NCI-H2196 (cell line): ENCODE measurements around the gene C17orf107.
A peak's percentile ranks its signal among the peaks of the same experiment; 100 is the strongest.
"Not testable (repeated sequence)": the region's sequence is repeated elsewhere in the genome, so short reads cannot be mapped to it uniquely, and the experiment has no call there.

Experiments used
- DNase-seq: peaks from one replicate; lab custom pipeline; 2025; ENCODE audit not compliant: unreplicated experiment; lab: John Stamatoyannopoulos, UW

The C17orf107 gene

GRCh38 chr17:4900231-4901107 lies 1.1 kb downstream of the C17orf107 start:
- DNase-seq, result no peak

GRCh38 chr17:4901108-4901647 lies 1.8 kb downstream of the C17orf107 start:
- no peak for DNase-seq

DNA sequence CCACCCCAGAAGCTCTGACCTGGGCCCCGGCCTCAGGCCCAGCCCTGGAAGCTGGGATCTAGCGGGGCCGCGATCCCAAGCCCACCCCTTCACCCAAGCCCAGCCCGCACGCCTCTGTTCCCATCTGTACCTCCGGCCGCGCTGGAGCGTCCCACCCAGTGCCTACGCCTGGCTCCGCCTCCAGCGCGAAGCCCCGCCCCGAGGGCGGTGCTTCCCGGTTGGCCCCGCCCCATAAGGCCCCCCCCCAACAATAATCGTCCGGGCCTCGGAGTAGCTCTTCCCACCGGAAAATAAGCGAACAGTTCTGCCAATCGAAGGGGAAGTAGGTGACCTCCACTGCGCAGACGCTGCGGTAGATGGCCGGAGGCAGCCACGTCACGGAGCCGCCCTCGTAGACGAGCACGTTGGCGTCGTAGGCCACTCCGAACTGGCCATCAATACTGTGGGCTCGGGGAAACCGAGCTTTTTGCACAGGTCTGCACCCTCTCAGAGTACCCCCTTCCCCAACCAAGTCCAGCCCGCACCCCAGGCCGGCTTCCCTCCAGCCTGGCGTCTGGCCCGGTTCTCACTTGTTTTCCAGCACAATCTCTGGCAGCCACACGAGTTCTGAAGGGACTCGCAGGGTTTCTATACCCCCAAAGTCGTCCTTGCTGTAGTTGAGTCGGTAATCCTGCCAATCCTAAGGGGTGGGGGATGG lies 2.5 kb downstream of the C17orf107 start:
- DNase-seq, result no peak

DNA sequence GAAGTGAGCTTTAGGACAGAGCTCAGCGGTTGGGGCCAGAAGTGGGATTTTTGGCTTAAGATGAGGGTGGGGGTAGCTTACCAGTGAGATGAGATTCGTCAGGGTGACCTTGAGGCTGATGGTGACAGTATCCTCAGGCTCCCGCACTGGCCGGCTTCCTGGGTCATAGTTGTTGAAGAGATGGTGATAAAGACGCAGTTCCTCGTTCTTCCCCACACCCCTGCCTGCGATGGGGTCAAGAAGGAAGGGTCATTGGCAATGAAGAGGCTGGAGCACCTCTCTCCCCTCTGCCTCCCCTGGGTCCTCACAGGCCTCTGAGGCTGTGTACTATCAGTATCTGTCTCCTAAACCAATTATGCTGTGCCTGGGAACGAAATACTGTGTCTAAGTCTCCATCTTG lies 3.2 kb downstream of the C17orf107 start:
- no peak for DNase-seq

- peak; percentile 66 for DNase-seq
Measured at GRCh38 chr17:4903051-4903818, 3.9 kb downstream of the C17orf107 start, which contains the start of gene CHRNE. TSS of gene CHRNE (minus strand) at chr17:4903098. CDS start at chr17:4903063, 35 bp downstream.

DNA sequence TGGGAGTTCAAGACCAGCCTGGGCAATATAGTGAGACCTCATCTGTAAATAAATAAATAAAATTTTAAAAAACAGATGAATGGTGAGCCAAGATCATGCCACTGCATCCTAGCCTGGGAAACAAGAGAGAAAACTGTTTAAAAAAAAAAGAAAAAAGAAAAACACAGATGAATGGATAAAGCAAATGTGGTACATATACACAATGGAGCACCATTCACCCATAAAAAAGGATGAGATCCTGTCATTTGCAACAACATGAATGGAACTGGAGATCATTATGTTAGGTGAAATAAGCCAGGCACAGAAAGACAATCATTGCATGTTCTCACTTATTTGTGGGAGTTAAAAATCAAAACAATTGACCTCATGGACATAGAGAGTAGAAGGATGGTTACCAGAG lies 7.3 kb downstream of the C17orf107 start:
- DNase-seq, result not testable (repeated sequence)

DNA sequence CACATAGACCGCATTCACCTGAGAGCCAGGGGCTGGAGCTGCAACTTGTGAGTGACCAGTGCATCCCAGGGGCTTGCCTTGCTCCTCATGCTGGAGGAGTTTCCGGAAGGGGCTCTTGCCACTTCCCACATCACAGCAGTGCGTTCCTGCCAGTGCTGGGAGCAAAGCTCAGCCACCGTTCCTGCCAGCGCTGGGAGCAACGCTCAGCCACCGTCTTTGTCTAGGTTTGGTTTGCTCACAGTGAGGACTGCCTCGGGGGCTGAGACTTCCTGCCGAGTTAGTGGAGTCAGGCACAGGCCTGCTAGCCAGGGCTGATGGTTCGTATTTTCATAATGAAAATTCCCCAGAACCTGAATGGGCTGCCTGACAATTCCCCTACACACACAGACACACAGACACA lies 9.0 kb downstream of the C17orf107 start:
- no peak for DNase-seq

GRCh38 chr17:4908711-4909496 lies 9.6 kb downstream of the C17orf107 start:
- DNase-seq, result peak; percentile 72

- no peak for DNase-seq
Measured at GRCh38 chr17:4913994-4914393, 14.7 kb downstream of the C17orf107 start.

GRCh38 chr17:4914551-4914950 lies 15.2 kb downstream of the C17orf107 start:
- DNase-seq, result not testable (repeated sequence)

- DNase-seq, result no peak
Measured at GRCh38 chr17:4919511-4920047, 20.2 kb downstream of the C17orf107 start.

DNA sequence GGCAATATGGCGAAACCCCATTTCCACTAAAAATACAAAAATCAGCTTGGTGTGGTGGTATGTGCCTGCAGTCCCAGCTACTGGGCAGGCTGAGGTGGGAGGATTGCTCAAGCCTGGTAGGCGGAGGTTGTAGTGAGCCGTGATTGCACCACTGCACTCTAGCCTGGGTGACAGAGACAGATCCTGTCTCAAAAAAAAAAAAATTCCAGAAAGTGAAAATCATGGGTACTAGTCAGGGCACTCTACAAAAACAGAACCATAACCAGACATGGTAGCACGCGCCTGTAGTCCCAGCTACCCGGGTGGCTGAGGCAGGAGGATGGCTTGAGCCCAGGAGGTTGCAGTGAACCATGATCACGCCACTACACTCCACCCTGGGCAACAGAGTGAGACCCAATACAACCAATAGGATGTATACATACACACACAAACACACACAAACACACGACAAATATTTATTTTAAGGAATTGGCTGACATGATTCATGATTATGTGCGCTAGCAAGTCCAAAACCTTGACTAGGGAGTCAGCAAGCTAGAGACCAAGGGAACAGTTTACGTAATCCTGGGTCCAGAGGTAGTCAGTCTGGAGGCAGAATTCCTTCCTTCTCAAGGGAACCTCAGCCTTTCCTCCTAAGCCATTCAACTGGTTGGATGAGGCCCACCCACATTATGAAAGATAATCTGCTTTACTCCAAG lies 21.2 kb downstream of the C17orf107 start:
- no peak for DNase-seq

- no peak for DNase-seq
Measured at GRCh38 chr17:4921320-4921719, 22.0 kb downstream of the C17orf107 start.

GRCh38 chr17:4926577-4927335 lies 27.4 kb downstream of the C17orf107 start:
- not testable (repeated sequence) for DNase-seq

DNA sequence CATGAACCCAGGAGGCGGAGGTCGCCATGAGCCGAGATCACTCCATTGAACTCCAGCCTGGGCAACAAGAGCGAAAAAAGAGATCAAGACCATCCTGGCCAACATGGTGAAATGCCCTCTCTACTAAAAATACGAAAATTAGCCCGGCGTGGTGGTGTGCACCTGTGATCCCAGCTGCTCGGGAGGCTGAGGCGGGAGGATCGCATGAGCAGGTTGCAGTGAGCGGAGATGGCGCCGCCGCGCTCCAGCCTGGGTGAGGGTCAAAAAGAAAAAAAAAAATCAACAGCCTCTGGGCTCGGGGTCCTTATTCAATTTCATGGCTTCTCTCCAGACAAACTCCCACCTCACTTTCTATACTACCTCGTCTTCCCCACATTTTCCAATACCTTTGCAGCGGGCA lies 29.5 kb downstream of the C17orf107 start:
- DNase-seq, result no peak

- no peak for DNase-seq
Measured at GRCh38 chr17:4931963-4932362, 32.6 kb downstream of the C17orf107 start, which contains the start of gene GP1BA. TSS of gene GP1BA (plus strand) at chr17:4932277. CDS start at chr17:4932605, 328 bp downstream.

DNA sequence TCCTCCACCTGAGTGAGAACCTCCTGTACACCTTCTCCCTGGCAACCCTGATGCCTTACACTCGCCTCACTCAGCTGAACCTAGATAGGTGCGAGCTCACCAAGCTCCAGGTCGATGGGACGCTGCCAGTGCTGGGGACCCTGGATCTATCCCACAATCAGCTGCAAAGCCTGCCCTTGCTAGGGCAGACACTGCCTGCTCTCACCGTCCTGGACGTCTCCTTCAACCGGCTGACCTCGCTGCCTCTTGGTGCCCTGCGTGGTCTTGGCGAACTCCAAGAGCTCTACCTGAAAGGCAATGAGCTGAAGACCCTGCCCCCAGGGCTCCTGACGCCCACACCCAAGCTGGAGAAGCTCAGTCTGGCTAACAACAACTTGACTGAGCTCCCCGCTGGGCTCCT lies 33.4 kb downstream of the C17orf107 start:
- no peak for DNase-seq

- no peak for DNase-seq
Measured at GRCh38 chr17:4933646-4934045, 34.3 kb downstream of the C17orf107 start.
